K562 (cell line): ENCODE results near the gene POLR2H.

Source experiments
- TAF1 ChIP-seq: IDR thresholded peaks from 2 replicates; pipeline ENCODE4 v1.6.1; 2011; ENCODE audit warnings: mild to moderate bottlenecking, low read length, moderate library complexity; ENCODE audit not compliant: insufficient read depth, control insufficient read depth, severe bottlenecking; ENCODE audit errors: extremely low read depth
- ZNF280B ChIP-seq: fragments of 250-450 bp; sonication (Bioruptor Pico); IDR thresholded peaks from 2 replicates; pipeline ENCODE4 v1.5.1; 2021; ENCODE audit warnings: mild to moderate bottlenecking
- TF ChIP-seq, protein P1 (sequence below), 3 experiments: IDR thresholded peaks in 2 of 3; conservative IDR thresholded peaks in 1 of 3; 2 replicates each; pipeline ENCODE4 v1.5.1; 2011 to 2012; ENCODE audit warnings: low read length in 3 of 3, mild to moderate bottlenecking in 3 of 3, control low read depth in 2 of 3, improper control_type of control experiment in 1 of 3, inconsistent platforms in 1 of 3, low read depth in 1 of 3, mixed read lengths in 1 of 3, moderate library complexity in 1 of 3; ENCODE audit not compliant: insufficient read depth in 2 of 3

GRCh38 chr3:184338511-184338945, 23.0 kb upstream of the POLR2H start:
- TF ChIP-seq TAF1 = no peak
- TF ChIP-seq ZNF280B (CRISPR knock-in tag) = no peak
- TF ChIP-seq, protein P1, sequence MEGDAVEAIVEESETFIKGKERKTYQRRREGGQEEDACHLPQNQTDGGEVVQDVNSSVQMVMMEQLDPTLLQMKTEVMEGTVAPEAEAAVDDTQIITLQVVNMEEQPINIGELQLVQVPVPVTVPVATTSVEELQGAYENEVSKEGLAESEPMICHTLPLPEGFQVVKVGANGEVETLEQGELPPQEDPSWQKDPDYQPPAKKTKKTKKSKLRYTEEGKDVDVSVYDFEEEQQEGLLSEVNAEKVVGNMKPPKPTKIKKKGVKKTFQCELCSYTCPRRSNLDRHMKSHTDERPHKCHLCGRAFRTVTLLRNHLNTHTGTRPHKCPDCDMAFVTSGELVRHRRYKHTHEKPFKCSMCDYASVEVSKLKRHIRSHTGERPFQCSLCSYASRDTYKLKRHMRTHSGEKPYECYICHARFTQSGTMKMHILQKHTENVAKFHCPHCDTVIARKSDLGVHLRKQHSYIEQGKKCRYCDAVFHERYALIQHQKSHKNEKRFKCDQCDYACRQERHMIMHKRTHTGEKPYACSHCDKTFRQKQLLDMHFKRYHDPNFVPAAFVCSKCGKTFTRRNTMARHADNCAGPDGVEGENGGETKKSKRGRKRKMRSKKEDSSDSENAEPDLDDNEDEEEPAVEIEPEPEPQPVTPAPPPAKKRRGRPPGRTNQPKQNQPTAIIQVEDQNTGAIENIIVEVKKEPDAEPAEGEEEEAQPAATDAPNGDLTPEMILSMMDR (IDR thresholded peaks at IDR 0.05 in 2 of 3, conservative IDR thresholded peaks at IDR 0.05 in 1 of 3; ENCODE audit: insufficient read depth in 2 of 3, low read depth in 1 of 3, low read length in 3 of 3) = no peak
